ENCODE results near the gene FGR. TPM values are rescaled to one million over a fixed set of nuclear protein-coding genes. Genes with fewer than 3 reads are reported as not detected.

The FGR gene
- total and polyA plus RNA-seq, 2 donors (not counting 1 experiment from before 2014, with no cell fraction given): 57.0 to 295 TPM

DNA sequence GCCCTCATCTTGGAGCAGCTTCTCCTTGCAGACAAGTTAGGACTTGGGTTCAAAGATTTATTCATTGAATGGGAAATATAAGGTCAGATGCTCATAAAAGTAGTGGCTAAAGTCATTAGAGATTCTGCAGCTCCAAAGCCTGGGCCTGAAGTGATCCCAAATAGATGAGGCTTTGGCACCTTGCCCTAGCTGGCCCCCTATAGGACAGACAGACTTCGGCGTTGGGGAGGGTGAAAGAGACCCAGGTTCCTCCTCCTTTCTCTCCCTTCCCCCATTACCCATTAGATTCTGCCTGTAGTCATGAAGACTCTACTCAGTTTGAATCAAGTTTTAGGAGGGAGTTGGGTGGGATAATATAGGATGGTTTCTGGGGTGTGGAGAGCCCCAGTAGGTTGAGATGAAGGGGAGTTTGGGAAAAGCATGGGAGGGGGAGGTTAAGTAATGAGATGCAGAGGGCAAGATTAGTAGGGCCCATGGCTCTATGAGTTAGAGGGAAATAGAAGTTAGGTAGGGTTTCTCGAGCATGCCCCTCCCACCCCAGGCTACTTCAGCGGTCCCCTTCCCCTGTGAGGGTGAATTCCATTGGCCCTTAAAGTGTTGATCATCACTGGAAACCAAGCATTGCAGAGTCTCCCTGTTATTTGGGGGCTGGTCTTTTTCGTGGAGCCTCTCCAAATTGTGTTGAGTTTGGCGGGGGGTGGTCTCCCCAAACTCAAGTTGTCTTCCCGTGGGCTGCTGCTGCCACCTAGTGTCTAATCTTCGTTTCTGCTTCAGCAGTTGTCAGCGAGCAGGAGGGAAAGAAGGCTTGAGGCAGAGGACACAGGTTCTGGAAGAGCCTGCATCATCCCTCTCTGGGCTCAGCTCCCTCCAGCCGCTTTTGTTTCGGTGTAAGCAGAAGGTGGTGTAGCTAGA lies 28.9 kb downstream of the FGR start:
- peak overlapping the region; percentile 51 for H3K4me2 ChIP-seq (replicated peaks; ENCODE audit: low read depth, low read length, poor library complexity, severe bottlenecking)
- TF ChIP-seq, protein P1, sequence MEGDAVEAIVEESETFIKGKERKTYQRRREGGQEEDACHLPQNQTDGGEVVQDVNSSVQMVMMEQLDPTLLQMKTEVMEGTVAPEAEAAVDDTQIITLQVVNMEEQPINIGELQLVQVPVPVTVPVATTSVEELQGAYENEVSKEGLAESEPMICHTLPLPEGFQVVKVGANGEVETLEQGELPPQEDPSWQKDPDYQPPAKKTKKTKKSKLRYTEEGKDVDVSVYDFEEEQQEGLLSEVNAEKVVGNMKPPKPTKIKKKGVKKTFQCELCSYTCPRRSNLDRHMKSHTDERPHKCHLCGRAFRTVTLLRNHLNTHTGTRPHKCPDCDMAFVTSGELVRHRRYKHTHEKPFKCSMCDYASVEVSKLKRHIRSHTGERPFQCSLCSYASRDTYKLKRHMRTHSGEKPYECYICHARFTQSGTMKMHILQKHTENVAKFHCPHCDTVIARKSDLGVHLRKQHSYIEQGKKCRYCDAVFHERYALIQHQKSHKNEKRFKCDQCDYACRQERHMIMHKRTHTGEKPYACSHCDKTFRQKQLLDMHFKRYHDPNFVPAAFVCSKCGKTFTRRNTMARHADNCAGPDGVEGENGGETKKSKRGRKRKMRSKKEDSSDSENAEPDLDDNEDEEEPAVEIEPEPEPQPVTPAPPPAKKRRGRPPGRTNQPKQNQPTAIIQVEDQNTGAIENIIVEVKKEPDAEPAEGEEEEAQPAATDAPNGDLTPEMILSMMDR (IDR thresholded peaks at IDR 0.05): peak; percentile 85
- TF ChIP-seq EZH2 (IDR thresholded peaks at IDR 0.05; ENCODE audit: borderline replicate concordance, insufficient read depth, low read depth, low read length, poor library complexity, severe bottlenecking): no peak
- ChIA-PET CTCF (interaction anchor here (0.6 to 20.3 kb wide), 51 partner anchors 9 to 562 kb away, joined by 3 to 473 read pairs (median 5); partner anchors contain the start of genes IFI6 and MAP3K6), POLR2A (interaction anchor here (0.5 to 4.1 kb wide), 5 partner anchors 50 to 292 kb away, joined by 4 to 31 read pairs (median 5); no protein-coding TSS in a partner anchor)
- H3K4me3 ChIP-seq (ENCODE audit: control extremely low read depth in 1 of 5, extremely low read depth in 1 of 5, insufficient read depth in 1 of 5, low read depth in 2 of 5, low read length in 4 of 5): no peak overlapping the region
- H3K27me3 Mint-ChIP-seq: no peaks in the 10 kb centered on the region
- 1% methylated on average over 7 of the region's 11 CpGs for WGBS (ENCODE audit: insufficient coverage)
- no peak overlapping the region for H3K9ac ChIP-seq (ENCODE audit: low read length)
- H3K36me3 ChIP-seq (replicated peaks in 1 of 2; ENCODE audit: control extremely low read depth in 1 of 2, control insufficient read depth in 1 of 2, extremely low read depth in 1 of 2, insufficient read depth in 2 of 2, low read length in 1 of 2): no peaks in the 10 kb centered on the region
- no peaks in the 10 kb centered on the region for H3K27me3 ChIP-seq (replicated peaks in 1 of 4; ENCODE audit: control extremely low read depth in 1 of 4, control insufficient read depth in 3 of 4, insufficient read depth in 4 of 4, low read length in 3 of 4)
- intact Hi-C loops (cut with micrococcal nuclease): loop anchor here (1.0 to 10.0 kb wide), 6 partner anchors 38 to 306 kb away; partner anchors contain the start of gene FAM76A
- peak overlapping the region; percentile 69 for H3K27ac Mint-ChIP-seq
- no peak overlapping the region for H3K27ac ChIP-seq (ENCODE audit: low read length in 2 of 2)
- H3K9me3 ChIP-seq (ENCODE audit: control extremely low read depth in 1 of 3, control insufficient read depth in 2 of 3, insufficient read depth in 1 of 3, low read length in 2 of 3): no peaks in the 10 kb centered on the region
- peak overlapping the region; percentile 94 for H3K4me3 Mint-ChIP-seq
- DNase-seq: peak; percentile 83
- no peak overlapping the region for H2AFZ ChIP-seq (ENCODE audit: insufficient read depth, low read depth, low read length, poor library complexity, severe bottlenecking)
- H3K79me2 ChIP-seq (ENCODE audit: control insufficient read depth, insufficient read depth, low read length): peaks cover 32% of the 10 kb centered on the region
- peaks cover 36% of the 10 kb centered on the region for H3K4me1 Mint-ChIP-seq
- H4K20me1 ChIP-seq (ENCODE audit: control insufficient read depth, insufficient read depth, low read length, poor library complexity, severe bottlenecking): peaks cover 18% of the 10 kb centered on the region
- no peaks in the 10 kb centered on the region for H3K9me3 Mint-ChIP-seq (ENCODE audit: insufficient read depth)
- no peak for ATAC-seq (ENCODE audit: low read depth)
- peaks cover 50 to 65% of the 10 kb centered on the region in 2 donors for H3K4me1 ChIP-seq (ENCODE audit: control insufficient read depth in 2 of 2, insufficient read depth in 2 of 2, low read length in 2 of 2)
